Lower lobe of right lung (tissue), 2 donors: ENCODE data around the gene TRPC4. TPM values are rescaled to one million over a fixed set of nuclear protein-coding genes. Genes with fewer than 3 reads are reported as not detected.

Experiments
- ATAC-seq, 2 donors: fragments of 200-7000 bp; cut with Tn5 transposase; one replicate each; pipeline ENCODE4 v1.9.1; 2020 to 2022; ENCODE audit warnings: mild to moderate bottlenecking in 2 of 2, moderate library complexity in 2 of 2
- DNase-seq: peaks from one replicate; pipeline ENCODE4 v3.0.0-alpha.2; 2020
- H3K27ac ChIP-seq: fragments of 200-600 bp; one replicate; pipeline ENCODE4 v1.8.0; 2022
- H3K27me3 ChIP-seq: fragments of 200-600 bp; one replicate; pipeline ENCODE4 v1.8.0; 2022; ENCODE audit warnings: low read depth
- H3K36me3 ChIP-seq: fragments of 200-600 bp; one replicate; pipeline ENCODE4 v1.8.0; 2022; ENCODE audit warnings: mild to moderate bottlenecking
- H3K4me1 ChIP-seq: fragments of 200-600 bp; one replicate; pipeline ENCODE4 v1.8.0; 2022
- H3K4me3 ChIP-seq: fragments of 200-600 bp; one replicate; pipeline ENCODE4 v1.8.0; 2022; ENCODE audit warnings: mild to moderate bottlenecking
- H3K9me3 ChIP-seq: fragments of 200-600 bp; one replicate; pipeline ENCODE4 v1.8.0; 2022
- CTCF ChIP-seq: fragments of 200-600 bp; IDR thresholded peaks from one replicate; pipeline ENCODE4 v1.8.0; 2022; ENCODE audit warnings: antibody characterized with exemption, mild to moderate bottlenecking
- intact Hi-C: fragments of 100-400 bp; cut with DNase I; formaldehyde crosslinking; loops from one replicate; pipeline ENCODE4 v1.11.0; 2022
- total RNA-seq: library from RNA; stranded (reverse); fragmentation: NEBNext Ultra II Directional; extraction: Animal tissue kit (Norgen Biotek cat#: 25700); gene quantifications from one replicate; pipeline ENCODE4 v1.2.1, GENCODE V29; 2021
- donor health status: DM: no; HTN: yes; CAD: no; lungs with severe emphysema.

Gene TRPC4
- total RNA-seq, 1 donor from 2014 or later: 0.71 TPM

GRCh38 chr13:37886879-37887278 lies 17.3 kb upstream of the TRPC4 start:
- H3K9me3 ChIP-seq: no peaks in the 10 kb centered on the region
- ATAC-seq: no peak
- no peak overlapping the region for H3K4me3 ChIP-seq
- no peaks in the 10 kb centered on the region for H3K36me3 ChIP-seq
- no peaks in the 10 kb centered on the region for H3K27me3 ChIP-seq
- no peaks in the 10 kb centered on the region for H3K4me1 ChIP-seq
- no peak for DNase-seq
- no peak overlapping the region for H3K27ac ChIP-seq
- no peak for TF ChIP-seq CTCF
- intact Hi-C loops: no loop called here

GRCh38 chr13:37884674-37885073 lies 15.1 kb upstream of the TRPC4 start:
- no peak for TF ChIP-seq CTCF
- Histone ChIP-seq H3K27ac (no peak overlapping the region), H3K36me3 (no peaks in the 10 kb centered on the region), H3K27me3 (no peaks in the 10 kb centered on the region), H3K4me3 (no peak overlapping the region), H3K4me1 (no peaks in the 10 kb centered on the region), H3K9me3 (no peaks in the 10 kb centered on the region)
- no peak for DNase-seq
- intact Hi-C loops: no loop called here
- no peak for ATAC-seq

- Histone ChIP-seq H3K27ac (no peak overlapping the region), H3K4me3 (no peak overlapping the region), H3K4me1 (no peaks in the 10 kb centered on the region), H3K36me3 (no peaks in the 10 kb centered on the region), H3K27me3 (no peaks in the 10 kb centered on the region), H3K9me3 (no peaks in the 10 kb centered on the region)
- no peak for TF ChIP-seq CTCF
- DNase-seq: no peak
- intact Hi-C loops: no loop called here
- ATAC-seq: no peak
These were observed 14.5 kb upstream of the TRPC4 start for GRCh38 chr13:37884026-37884425.

GRCh38 chr13:37878921-37879320 lies 9.3 kb upstream of the TRPC4 start:
- Histone ChIP-seq H3K9me3 (no peaks in the 10 kb centered on the region), H3K27me3 (no peaks in the 10 kb centered on the region), H3K36me3 (no peaks in the 10 kb centered on the region), H3K4me3 (no peak overlapping the region), H3K27ac (no peak overlapping the region), H3K4me1 (no peaks in the 10 kb centered on the region)
- DNase-seq (no peak), ATAC-seq (no peak)
- intact Hi-C loops: no loop called here
- no peak for TF ChIP-seq CTCF

GRCh38 chr13:37878496-37878895 lies 8.9 kb upstream of the TRPC4 start:
- H3K4me3 ChIP-seq: no peak overlapping the region
- H3K4me1 ChIP-seq: no peaks in the 10 kb centered on the region
- ATAC-seq (no peak), DNase-seq (no peak)
- no peaks in the 10 kb centered on the region for H3K9me3 ChIP-seq
- H3K27me3 ChIP-seq: no peaks in the 10 kb centered on the region
- H3K27ac ChIP-seq: no peak overlapping the region
- no peak for TF ChIP-seq CTCF
- no peaks in the 10 kb centered on the region for H3K36me3 ChIP-seq
- intact Hi-C loops: no loop called here
